GM11168 (cell line): ENCODE measurements around the gene THAP9.
"Not testable (repeated sequence)": the region's sequence is repeated elsewhere in the genome, so short reads cannot be mapped to it uniquely, and the experiment has no call there.

ENCODE experiments used
- in situ Hi-C: fragments of 300-500 bp; cut with MboI; formaldehyde crosslinking; loops from one replicate; pipeline ENCODE4 v1.12.0; 2022; ENCODE audit warnings: low sequenced_read_pairs; ENCODE audit not compliant: unreplicated experiment

The THAP9 gene, protein sequence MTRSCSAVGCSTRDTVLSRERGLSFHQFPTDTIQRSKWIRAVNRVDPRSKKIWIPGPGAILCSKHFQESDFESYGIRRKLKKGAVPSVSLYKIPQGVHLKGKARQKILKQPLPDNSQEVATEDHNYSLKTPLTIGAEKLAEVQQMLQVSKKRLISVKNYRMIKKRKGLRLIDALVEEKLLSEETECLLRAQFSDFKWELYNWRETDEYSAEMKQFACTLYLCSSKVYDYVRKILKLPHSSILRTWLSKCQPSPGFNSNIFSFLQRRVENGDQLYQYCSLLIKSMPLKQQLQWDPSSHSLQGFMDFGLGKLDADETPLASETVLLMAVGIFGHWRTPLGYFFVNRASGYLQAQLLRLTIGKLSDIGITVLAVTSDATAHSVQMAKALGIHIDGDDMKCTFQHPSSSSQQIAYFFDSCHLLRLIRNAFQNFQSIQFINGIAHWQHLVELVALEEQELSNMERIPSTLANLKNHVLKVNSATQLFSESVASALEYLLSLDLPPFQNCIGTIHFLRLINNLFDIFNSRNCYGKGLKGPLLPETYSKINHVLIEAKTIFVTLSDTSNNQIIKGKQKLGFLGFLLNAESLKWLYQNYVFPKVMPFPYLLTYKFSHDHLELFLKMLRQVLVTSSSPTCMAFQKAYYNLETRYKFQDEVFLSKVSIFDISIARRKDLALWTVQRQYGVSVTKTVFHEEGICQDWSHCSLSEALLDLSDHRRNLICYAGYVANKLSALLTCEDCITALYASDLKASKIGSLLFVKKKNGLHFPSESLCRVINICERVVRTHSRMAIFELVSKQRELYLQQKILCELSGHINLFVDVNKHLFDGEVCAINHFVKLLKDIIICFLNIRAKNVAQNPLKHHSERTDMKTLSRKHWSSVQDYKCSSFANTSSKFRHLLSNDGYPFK

DNA sequence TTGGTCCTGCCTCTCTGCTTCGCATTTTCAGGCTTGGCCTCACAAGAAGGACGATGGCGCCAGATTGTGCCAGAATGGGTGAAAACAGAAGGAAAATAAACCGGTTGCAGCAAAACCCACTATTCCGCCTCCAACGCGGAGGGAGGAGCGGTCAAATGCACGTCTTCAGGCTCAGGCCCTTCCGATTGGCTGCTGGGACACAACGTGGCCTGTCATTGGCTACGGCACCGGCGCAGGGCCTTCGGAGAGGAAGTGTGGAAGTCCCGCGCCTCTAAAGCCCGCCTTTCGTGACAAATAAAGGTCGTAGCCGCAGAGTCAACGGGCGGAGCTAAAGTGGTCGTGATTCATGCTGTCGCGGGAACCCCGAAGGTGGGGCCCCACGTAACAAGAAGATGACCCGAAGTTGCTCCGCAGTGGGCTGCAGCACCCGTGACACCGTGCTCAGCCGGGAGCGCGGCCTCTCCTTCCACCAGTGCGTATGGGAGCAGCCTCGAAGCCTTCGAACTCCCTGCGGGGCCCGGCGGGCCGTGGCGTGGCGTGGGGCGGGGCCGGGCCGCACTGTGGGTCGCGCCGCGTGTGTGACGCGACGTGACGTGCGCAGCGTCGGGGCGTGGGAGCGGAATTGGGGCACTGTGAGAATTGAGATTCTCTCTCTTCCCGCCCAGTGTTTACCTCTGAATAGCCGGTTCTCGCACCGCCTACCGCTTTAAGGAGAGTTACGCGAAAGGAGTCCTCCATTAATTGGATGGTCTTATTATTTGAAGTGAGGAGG is at the start of gene THAP9:
TSS of gene THAP9 (plus strand) at position 325 of the 772 bp plus-strand sequence. CDS start at position 393, 68 bp downstream.
- in situ Hi-C loops: no loop called here

GRCh38 chr4:82851318-82851717 is 49.2 kb upstream of the THAP9 start:
- in situ Hi-C loops: no loop called here

- in situ Hi-C loops: no loop called here
Observed at GRCh38 chr4:82851885-82852750, 48.4 kb upstream of the THAP9 start.

DNA sequence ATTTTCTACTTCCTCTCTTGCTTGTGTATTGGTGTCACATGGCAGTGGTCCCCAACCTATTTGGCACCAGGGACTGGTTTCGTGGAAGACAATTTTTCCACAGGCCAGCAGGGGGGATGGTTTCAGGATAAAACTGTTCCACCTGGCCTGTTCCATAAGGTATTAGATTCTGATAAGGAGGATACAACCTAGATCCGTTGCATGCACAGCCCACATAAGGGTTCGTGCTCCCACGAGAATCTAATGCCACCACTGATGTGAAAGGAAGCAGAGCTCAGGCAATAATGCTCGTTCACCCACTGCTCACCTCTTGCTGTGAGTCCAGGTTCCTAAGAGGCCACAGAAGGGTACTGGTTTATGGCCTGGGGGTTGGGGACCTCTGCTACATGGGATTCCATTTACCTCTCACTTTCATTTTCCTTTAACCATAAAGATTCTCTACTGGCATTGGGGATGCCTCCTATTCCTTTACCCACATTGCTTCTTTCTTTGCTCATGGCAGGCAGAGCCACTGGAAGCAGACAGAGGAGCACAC is 47.7 kb upstream of the THAP9 start:
- in situ Hi-C loops: no loop called here

DNA sequence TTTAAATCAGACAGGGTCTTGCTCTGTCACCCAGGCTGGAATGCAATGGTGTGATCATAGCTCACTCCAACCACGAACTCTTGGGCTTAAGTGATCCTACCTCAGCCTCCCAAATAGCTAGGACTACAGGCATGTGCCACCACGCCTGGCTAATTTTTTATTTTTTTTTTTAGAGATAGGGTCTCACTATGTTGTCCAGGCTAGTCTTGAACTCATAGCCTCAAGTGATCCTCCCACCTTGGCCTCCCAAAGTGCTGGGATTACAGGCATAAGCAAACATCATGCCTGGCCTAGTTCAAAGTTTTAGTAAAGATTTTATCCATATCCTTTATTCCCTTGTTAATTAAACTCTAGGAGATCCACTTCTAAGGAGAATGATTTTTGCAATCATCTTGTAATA is 40.0 kb upstream of the THAP9 start:
- in situ Hi-C loops: not testable (repeated sequence)

DNA sequence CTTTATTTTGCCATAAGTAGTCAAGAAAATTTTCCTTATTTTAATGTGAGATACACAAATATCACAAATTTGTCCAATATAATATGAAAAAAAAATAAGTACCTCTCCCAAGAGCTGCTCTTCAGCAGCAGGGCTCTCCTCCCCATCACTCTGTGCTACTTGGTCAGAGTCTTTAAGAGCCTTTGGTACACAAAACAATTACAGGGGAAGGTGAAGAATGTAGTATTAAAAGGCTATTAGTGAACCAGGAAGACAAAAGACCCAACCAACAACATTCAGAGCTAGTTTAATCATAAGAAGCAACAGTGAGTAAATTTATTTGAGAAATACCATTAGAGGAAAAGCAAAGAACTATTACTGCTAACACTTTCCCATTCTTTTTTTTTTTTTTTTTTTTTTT is 39.0 kb upstream of the THAP9 start:
- in situ Hi-C loops: no loop called here

DNA sequence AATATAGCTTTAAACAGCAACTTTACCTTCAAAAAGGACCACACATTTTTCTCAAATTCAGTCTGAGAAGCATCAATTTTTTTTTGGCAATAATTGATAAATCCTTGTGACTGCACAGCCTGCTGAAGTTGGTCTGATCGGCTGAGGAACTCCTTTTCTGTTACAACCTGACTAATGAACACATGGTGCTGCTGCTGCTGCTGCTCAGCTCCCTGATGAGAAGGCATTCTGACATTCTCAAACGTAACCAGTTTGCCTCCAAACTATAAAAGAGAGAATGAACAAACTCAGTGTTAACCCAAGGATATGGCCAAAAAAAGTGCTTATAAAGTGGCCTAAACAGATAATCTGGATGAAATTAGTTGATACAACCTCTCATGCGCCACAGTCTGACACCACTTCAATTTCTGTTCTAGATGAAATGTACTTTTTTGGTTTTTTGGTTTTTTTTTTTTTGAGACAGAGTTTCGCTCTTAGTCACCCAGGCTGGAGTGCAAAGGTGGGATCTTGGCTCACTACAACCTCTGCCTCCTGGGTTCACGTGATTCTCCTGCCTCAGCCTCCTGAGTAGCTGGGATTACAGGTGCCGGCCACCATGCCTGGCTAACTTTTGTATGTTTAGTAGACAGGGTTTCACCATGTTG is 36.1 kb upstream of the THAP9 start:
- in situ Hi-C loops: no loop called here

- in situ Hi-C loops: no loop called here
Observed at GRCh38 chr4:82865592-82865991, 34.9 kb upstream of the THAP9 start.

DNA sequence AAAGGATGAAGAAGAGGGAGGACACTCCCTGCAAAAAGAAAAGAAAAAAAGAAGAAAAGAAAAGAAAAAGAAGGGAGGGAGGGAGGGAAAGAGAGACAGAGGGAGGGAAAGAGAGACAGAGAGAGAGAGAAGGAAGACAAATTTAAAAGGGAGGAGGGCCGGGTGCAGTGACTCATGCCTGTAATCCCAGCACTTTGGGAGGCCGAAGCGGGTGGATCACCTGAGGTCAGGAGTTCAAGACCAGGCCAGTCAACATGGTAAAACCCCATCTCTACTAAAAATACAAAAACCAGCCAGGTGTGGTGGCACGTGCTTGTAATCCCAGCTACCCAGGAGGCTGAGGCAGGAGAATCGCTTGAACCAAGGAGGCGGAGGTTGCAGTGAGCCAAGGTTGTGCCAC is 34.5 kb upstream of the THAP9 start:
- in situ Hi-C loops: not testable (repeated sequence)

GRCh38 chr4:82866706-82867385 is 33.7 kb upstream of the THAP9 start:
- in situ Hi-C loops: no loop called here

GRCh38 chr4:82868572-82868971 is 32.0 kb upstream of the THAP9 start:
- in situ Hi-C loops: no loop called here

GRCh38 chr4:82885410-82885809 is 15.1 kb upstream of the THAP9 start:
- in situ Hi-C loops: no loop called here

GRCh38 chr4:82886147-82886942 is 14.2 kb upstream of the THAP9 start:
- in situ Hi-C loops: no loop called here

GRCh38 chr4:82889287-82889686 is 11.2 kb upstream of the THAP9 start:
- in situ Hi-C loops: no loop called here

DNA sequence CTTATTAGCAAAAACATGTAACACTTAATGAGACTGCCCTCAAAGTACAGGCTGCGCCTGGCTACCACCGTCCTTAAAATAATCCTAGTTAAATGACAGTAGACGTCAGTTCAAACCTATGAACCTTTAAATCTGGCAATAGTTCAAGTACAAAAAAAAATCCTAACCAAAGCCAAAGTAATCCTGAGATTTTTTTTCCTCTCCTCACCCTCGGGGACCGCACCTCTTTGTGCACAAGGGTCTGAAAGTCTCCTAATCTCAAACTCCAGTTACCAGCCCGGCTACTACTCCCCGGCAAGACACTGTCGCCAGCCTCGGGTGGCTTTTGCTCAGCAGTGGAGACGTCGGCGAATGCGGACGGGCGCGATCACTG is 10.0 kb upstream of the THAP9 start:
- in situ Hi-C loops: no loop called here

DNA sequence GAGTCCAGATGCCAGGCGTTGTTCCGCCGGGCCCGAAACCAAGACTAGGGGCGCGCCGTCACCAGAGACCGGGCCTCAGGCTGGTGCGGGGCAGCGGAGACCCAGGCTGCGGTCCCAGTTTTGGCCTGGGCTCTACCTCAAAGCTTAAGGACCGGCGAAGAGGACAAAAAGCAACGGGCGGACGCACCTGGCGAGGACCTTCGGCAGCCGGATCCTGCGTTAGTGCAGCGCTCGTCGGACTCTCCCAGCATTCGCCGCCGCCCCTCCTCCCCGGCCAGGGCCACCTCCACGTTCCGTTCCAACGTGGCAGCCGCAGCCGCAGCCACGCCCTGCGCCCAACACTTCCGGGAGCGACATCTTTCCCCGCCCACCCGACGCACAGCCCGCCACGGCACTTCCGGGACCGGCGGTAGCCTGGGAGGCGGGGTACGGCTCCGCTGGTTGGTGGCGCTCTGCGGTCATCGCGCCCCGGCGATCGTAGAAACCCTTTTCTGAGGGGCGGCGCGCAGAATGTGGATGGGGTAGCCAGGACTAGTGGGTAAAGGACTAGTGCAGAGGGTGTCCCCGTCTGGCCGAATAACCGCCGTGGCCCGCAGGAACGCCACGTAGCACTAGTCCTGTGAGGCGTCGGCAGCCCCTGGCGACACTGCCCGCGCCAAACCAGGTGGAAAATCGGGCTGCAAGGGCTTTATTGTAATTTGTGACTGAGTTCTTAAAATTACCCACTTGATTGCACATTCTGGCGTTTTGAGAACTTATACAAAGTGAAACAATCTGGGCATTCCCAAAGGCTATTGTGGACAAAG is 9.4 kb upstream of the THAP9 start, which contains the start of gene SEC31A:
TSS of gene SEC31A (minus strand) at position 253 of the 806 bp plus-strand sequence. CDS start 9,217 bp downstream, outside the sequence.
- in situ Hi-C loops: no loop called here
